ENCODE measurements around the gene PTGR3.

GRCh38 chr18:75253043-75253442 lies 44.1 kb upstream of the PTGR3 start:
- no peak for TF ChIP-seq POLR2AphosphoS5 (IDR thresholded peaks at IDR 0.05; ENCODE audit: low read depth, low read length)
- TF ChIP-seq TAF1 (IDR thresholded peaks at IDR 0.05; ENCODE audit: borderline replicate concordance, low read depth, low read length): no peak
- no peak for TF ChIP-seq POLR2A (IDR thresholded peaks at IDR 0.05; ENCODE audit: low read depth, low read length)
